Mesenchymal stem cell (in vitro differentiated cells and primary cell): ENCODE data around the gene TMEFF1.
A peak's percentile ranks its signal among the peaks of the same experiment; 100 is the strongest.

ENCODE experiments used
- DNase-seq: peaks from one replicate; pipeline ENCODE4 v3.0.0-alpha.2; 2013
- H2AFZ ChIP-seq: one replicate; pipeline ENCODE4 v1.6.1; 2013; ENCODE audit warnings: low read depth, mild to moderate bottlenecking, control low read depth, inconsistent platforms, low read length, moderate library complexity
- H2AK5ac ChIP-seq: 2 replicates; pipeline ENCODE4 v1.6.1; 2013; ENCODE audit warnings: low read length, moderate library complexity, mild to moderate bottlenecking, inconsistent platforms; ENCODE audit not compliant: severe bottlenecking
- H2BK120ac ChIP-seq: one replicate; pipeline ENCODE4 v1.6.1; 2013; ENCODE audit warnings: low read depth, mild to moderate bottlenecking, inconsistent platforms, low read length, moderate library complexity
- H2BK12ac ChIP-seq, 2 experiments: one replicate each; pipeline ENCODE4 v1.6.1; 2013; ENCODE audit warnings: inconsistent platforms in 2 of 2, low read length in 2 of 2, mild to moderate bottlenecking in 2 of 2, moderate library complexity in 2 of 2, control low read depth in 1 of 2
- H2BK15ac ChIP-seq: one replicate; pipeline ENCODE4 v1.6.1; 2013; ENCODE audit warnings: mild to moderate bottlenecking, low read depth, inconsistent platforms; ENCODE audit not compliant: poor library complexity, severe bottlenecking
- H2BK5ac ChIP-seq: 2 replicates; pipeline ENCODE4 v1.6.1; 2013; ENCODE audit warnings: low read depth, mild to moderate bottlenecking, low read length, control low read depth, inconsistent platforms; ENCODE audit not compliant: poor library complexity, severe bottlenecking
- H3K14ac ChIP-seq, 2 experiments: one replicate each; pipeline ENCODE4 v1.6.1; 2013; ENCODE audit warnings: inconsistent platforms in 2 of 2, low read length in 2 of 2, control low read depth in 1 of 2, mild to moderate bottlenecking in 1 of 2, moderate library complexity in 1 of 2
- H3K18ac ChIP-seq, 2 experiments: one replicate each; pipeline ENCODE4 v1.6.1; 2013; ENCODE audit warnings: inconsistent platforms in 2 of 2, low read length in 2 of 2, control low read depth in 1 of 2, low read depth in 1 of 2, mild to moderate bottlenecking in 1 of 2
- H3K23ac ChIP-seq, 2 experiments: one replicate each; pipeline ENCODE4 v1.6.1; 2013; ENCODE audit warnings: inconsistent platforms in 2 of 2, low read length in 2 of 2, mild to moderate bottlenecking in 2 of 2, moderate library complexity in 2 of 2, control low read depth in 1 of 2
- H3K27ac ChIP-seq: 2 replicates; pipeline ENCODE4 v1.5.1; 2013; ENCODE audit warnings: mild to moderate bottlenecking, moderate library complexity, low read length, control low read depth, inconsistent platforms; ENCODE audit not compliant: poor library complexity, severe bottlenecking
- H3K27me3 ChIP-seq, 2 experiments: 2 replicates each; pipeline versions ENCODE4 v1.6.1 to v1.7.0; 2013; ENCODE audit warnings: low read length in 2 of 2, mild to moderate bottlenecking in 2 of 2, moderate library complexity in 2 of 2, control low read depth in 1 of 2, inconsistent platforms in 1 of 2; ENCODE audit not compliant: control insufficient read depth in 1 of 2, insufficient read depth in 1 of 2
- H3K36me3 ChIP-seq, 2 experiments: 2 replicates each; pipeline versions ENCODE4 v1.6.1 to v1.7.0; 2013; ENCODE audit warnings: low read length in 2 of 2, control low read depth in 1 of 2, inconsistent platforms in 1 of 2, low read depth in 1 of 2, mild to moderate bottlenecking in 1 of 2; ENCODE audit not compliant: insufficient read depth in 2 of 2, control insufficient read depth in 1 of 2
- H3K4ac ChIP-seq, 2 experiments: one replicate each; pipeline ENCODE4 v1.6.1; 2013; ENCODE audit warnings: inconsistent platforms in 2 of 2, low read length in 2 of 2, mild to moderate bottlenecking in 2 of 2, moderate library complexity in 2 of 2, control low read depth in 1 of 2, low read depth in 1 of 2
- H3K4me1 ChIP-seq: 2 replicates; pipeline ENCODE4 v1.6.1; 2013; ENCODE audit warnings: low read depth, low read length, control low read depth; ENCODE audit not compliant: control insufficient read depth, insufficient read depth
- H3K4me2 ChIP-seq: 2 replicates; pipeline ENCODE4 v1.6.1; 2013; ENCODE audit warnings: low read length, mild to moderate bottlenecking, inconsistent platforms; ENCODE audit not compliant: poor library complexity, severe bottlenecking
- H3K4me3 ChIP-seq, 2 experiments: 2 replicates each; pipeline versions ENCODE4 v1.5.1 to v1.7.0; 2013; ENCODE audit warnings: low read length in 2 of 2, mild to moderate bottlenecking in 2 of 2, control low read depth in 1 of 2, low read depth in 1 of 2; ENCODE audit not compliant: insufficient read depth in 1 of 2
- H3K79me1 ChIP-seq: replicated peaks from 2 replicates; pipeline ENCODE4 v1.6.1; 2013; ENCODE audit warnings: mild to moderate bottlenecking, control low read depth, low read length, inconsistent platforms; ENCODE audit not compliant: poor library complexity, severe bottlenecking
- H3K9ac ChIP-seq: 2 replicates; pipeline ENCODE4 v1.7.0; 2013; ENCODE audit warnings: mild to moderate bottlenecking, low read length, moderate library complexity
- H3K9me3 ChIP-seq: 2 replicates; pipeline ENCODE4 v1.7.0; 2013; ENCODE audit warnings: mild to moderate bottlenecking, low read length; ENCODE audit not compliant: control insufficient read depth
- H4K8ac ChIP-seq: one replicate; pipeline ENCODE4 v1.6.1; 2013; ENCODE audit warnings: inconsistent platforms, mild to moderate bottlenecking, low read length, moderate library complexity
- H4K91ac ChIP-seq: one replicate; pipeline ENCODE4 v1.6.1; 2013; ENCODE audit warnings: mild to moderate bottlenecking, low read length, inconsistent platforms
- WGBS: methylation state at CpG from one replicate; pipeline ENCODE4 v1.1.7; 2013; ENCODE audit warnings: mixed read lengths; 5-methylcytosine and 5-hydroxymethylcytosine counted together

The TMEFF1 gene

DNA sequence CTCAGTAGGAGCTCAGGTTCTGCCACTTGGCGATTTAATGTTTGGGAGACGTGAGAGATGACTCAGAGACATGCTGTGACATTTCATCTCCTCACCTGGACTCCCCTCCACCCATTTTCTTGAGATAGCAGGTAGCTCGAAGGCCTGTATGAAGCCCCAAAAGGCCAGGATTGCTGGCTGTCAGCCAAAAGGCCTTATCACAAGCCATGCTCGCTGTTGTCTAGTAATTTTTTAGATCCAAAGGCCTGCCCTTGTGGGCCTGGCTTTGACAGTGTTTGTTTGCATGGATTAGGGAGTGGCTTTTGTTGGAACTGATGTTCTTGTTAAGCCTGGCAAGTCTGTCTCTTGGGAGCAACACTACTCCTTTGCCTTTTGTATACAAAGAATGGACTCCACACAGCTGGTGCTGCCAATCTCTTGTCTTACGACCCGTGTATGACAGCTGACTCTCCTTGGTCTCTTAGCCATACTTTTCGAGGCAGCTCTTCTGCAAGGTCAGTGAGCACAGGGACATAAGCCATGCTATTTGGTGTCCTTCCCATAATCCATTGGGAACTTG lies 127.7 kb downstream of the TMEFF1 start:
- no peak overlapping the region for H4K91ac ChIP-seq
- H3K36me3 ChIP-seq: no peaks in the 10 kb centered on the region
- 79% methylated on average over 7 of the region's 7 CpGs for WGBS
- H3K4me2 ChIP-seq: no peak overlapping the region
- H2AFZ ChIP-seq: no peak overlapping the region
- no peak overlapping the region for H3K27ac ChIP-seq
- no peak overlapping the region for H2BK15ac ChIP-seq
- no peak overlapping the region for H3K4me3 ChIP-seq
- H2BK5ac ChIP-seq: no peak overlapping the region
- H2BK120ac ChIP-seq: no peak overlapping the region
- H3K79me1 ChIP-seq: no peaks in the 10 kb centered on the region
- H3K18ac ChIP-seq: no peak overlapping the region
- no peak overlapping the region for H3K14ac ChIP-seq
- peaks cover 3% of the 10 kb centered on the region for H3K4me1 ChIP-seq
- H3K9ac ChIP-seq: no peak overlapping the region
- no peak overlapping the region for H2AK5ac ChIP-seq
- DNase-seq: no peak
- no peak overlapping the region for H2BK12ac ChIP-seq
- H3K27me3 ChIP-seq: peaks cover 0 to 9% of the 10 kb centered on the region in 2 experiments
- H3K23ac ChIP-seq: no peak overlapping the region
- H3K9me3 ChIP-seq: no peaks in the 10 kb centered on the region
- H3K4ac ChIP-seq: no peak overlapping the region
- no peak overlapping the region for H4K8ac ChIP-seq

DNA sequence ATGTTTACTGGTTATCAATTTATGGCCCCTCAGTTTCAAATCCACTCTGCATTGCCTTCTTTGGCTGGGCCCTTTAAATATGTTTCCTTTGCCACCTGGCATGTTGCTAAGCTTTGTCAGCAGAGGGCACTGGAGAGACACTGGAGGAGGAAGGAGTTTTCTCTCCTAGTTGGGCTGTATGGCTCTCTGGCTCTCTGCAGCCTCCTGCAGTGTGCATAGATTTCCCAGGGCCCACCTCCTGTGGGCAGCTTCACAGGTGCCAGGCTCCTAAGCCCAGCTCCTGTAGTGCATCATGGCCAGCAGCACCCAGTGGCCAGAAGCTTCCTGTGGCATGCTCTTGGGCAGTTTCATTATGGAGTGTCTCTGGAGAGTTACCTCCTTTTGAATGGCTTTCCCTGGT lies 128.3 kb downstream of the TMEFF1 start:
- H4K8ac ChIP-seq: no peak overlapping the region
- H3K14ac ChIP-seq: no peak overlapping the region
- peaks cover 0 to 9% of the 10 kb centered on the region in 2 experiments for H3K27me3 ChIP-seq
- H2BK5ac ChIP-seq: no peak overlapping the region
- no peak overlapping the region for H4K91ac ChIP-seq
- H3K9me3 ChIP-seq: no peaks in the 10 kb centered on the region
- no peaks in the 10 kb centered on the region for H3K79me1 ChIP-seq
- no peak overlapping the region for H3K4ac ChIP-seq
- no peak overlapping the region for H3K18ac ChIP-seq
- no peak overlapping the region for H2BK12ac ChIP-seq
- no peaks in the 10 kb centered on the region for H3K36me3 ChIP-seq
- H3K4me1 ChIP-seq: peaks cover 3% of the 10 kb centered on the region
- no peak overlapping the region for H3K27ac ChIP-seq
- H2BK15ac ChIP-seq: no peak overlapping the region
- no peak overlapping the region for H2AFZ ChIP-seq
- DNase-seq: peak; percentile 67
- no peak overlapping the region for H2BK120ac ChIP-seq
- no peak overlapping the region for H3K23ac ChIP-seq
- no peak overlapping the region for H2AK5ac ChIP-seq
- no peak overlapping the region for H3K9ac ChIP-seq
- H3K4me3 ChIP-seq: no peak overlapping the region
- no peak overlapping the region for H3K4me2 ChIP-seq

DNA sequence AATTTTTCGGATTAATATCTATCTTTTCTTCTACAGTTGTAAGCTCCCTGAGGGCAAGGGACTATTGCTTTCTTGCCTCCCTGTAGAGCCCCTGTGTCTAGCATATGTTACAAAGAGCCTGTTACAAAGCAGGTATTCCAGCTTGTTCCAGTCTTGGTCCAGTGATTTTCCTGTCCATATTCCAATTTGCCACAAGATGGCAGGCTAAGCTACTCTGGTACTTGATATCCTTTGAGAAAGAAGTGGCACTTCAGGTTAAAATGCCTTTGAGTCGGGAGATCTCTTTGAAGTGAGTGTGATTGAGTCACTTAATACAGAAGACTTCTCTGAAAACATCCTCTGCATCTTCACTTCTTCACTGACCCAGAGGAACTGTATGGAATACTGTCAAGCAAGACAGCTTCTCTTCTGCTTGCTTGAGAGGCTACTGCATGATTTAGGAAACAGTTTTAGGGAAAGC lies 129.4 kb downstream of the TMEFF1 start:
- no peak overlapping the region for H2BK120ac ChIP-seq
- no CpG with 5 or more reads among the region's 2 CpGs for WGBS

GRCh38 chr9:100605405-100605804 lies 132.5 kb downstream of the TMEFF1 start:
- Histone ChIP-seq H2AFZ (no peak overlapping the region), H3K79me1 (no peaks in the 10 kb centered on the region), H3K9ac (no peak overlapping the region), H3K4ac (no peak overlapping the region), H2BK15ac (no peak overlapping the region), H2BK120ac (no peak overlapping the region), H3K36me3 (no peaks in the 10 kb centered on the region), H3K18ac (no peak overlapping the region), H3K27ac (no peak overlapping the region), H4K91ac (no peak overlapping the region), H3K14ac (no peak overlapping the region), H2BK5ac (no peak overlapping the region), H3K23ac (no peak overlapping the region), H2BK12ac (no peak overlapping the region), H3K4me3 (no peak overlapping the region), H4K8ac (no peak overlapping the region), H3K4me2 (no peak overlapping the region), H3K4me1 (peaks cover 2% of the 10 kb centered on the region), H2AK5ac (no peak overlapping the region), H3K9me3 (peaks cover 5% of the 10 kb centered on the region), H3K27me3 (peaks cover 0 to 5% of the 10 kb centered on the region in 2 experiments)
- WGBS: 76% methylated on average over 1 of the region's 1 CpG
- no peak for DNase-seq

More for the DNA sequence above, 129.4 kb downstream of the TMEFF1 start:
- H3K9ac ChIP-seq: no peak overlapping the region
- H2BK12ac ChIP-seq: no peak overlapping the region
- H3K18ac ChIP-seq: no peak overlapping the region
- H4K91ac ChIP-seq: no peak overlapping the region
- H3K14ac ChIP-seq: no peak overlapping the region
- H3K27me3 ChIP-seq: peaks cover under 1 to 1% of the 10 kb centered on the region in 2 experiments
- peak; percentile 60 for DNase-seq
- H2BK5ac ChIP-seq: no peak overlapping the region
- H3K27ac ChIP-seq: no peak overlapping the region
- H3K9me3 ChIP-seq: no peaks in the 10 kb centered on the region
- H2BK15ac ChIP-seq: no peak overlapping the region
- H3K36me3 ChIP-seq: no peaks in the 10 kb centered on the region
- no peak overlapping the region for H3K4me3 ChIP-seq
- H3K4me1 ChIP-seq: peaks cover 3% of the 10 kb centered on the region
- no peak overlapping the region for H4K8ac ChIP-seq
- no peak overlapping the region for H3K4ac ChIP-seq
- no peaks in the 10 kb centered on the region for H3K79me1 ChIP-seq
- no peak overlapping the region for H3K23ac ChIP-seq
- H3K4me2 ChIP-seq: no peak overlapping the region
- H2AK5ac ChIP-seq: no peak overlapping the region
- H2AFZ ChIP-seq: no peak overlapping the region
